Subcutaneous abdominal adipose tissue (tissue), 5 donors: ENCODE data around the gene HOXC11.

ENCODE experiments used
- H3K27ac ChIP-seq: one replicate; pipeline ENCODE4 v1.7.0; 2013; ENCODE audit warnings: low read depth, mild to moderate bottlenecking, inconsistent platforms, low read length, moderate library complexity
- H3K27me3 ChIP-seq, 5 donors: one replicate each; pipeline ENCODE4 v1.7.0; 2013; ENCODE audit warnings: low read length in 5 of 5, inconsistent platforms in 1 of 5; ENCODE audit not compliant: control insufficient read depth in 5 of 5, insufficient read depth in 4 of 5
- H3K36me3 ChIP-seq, 5 donors: one replicate each; pipeline ENCODE4 v1.7.0; 2013; ENCODE audit warnings: low read length in 5 of 5; ENCODE audit not compliant: control insufficient read depth in 5 of 5, insufficient read depth in 5 of 5
- H3K4me1 ChIP-seq, 5 donors: one replicate each; pipeline ENCODE4 v1.7.0; 2013; ENCODE audit warnings: low read length in 5 of 5, mild to moderate bottlenecking in 3 of 5, moderate library complexity in 1 of 5; ENCODE audit not compliant: control insufficient read depth in 5 of 5, insufficient read depth in 5 of 5
- H3K4me3 ChIP-seq, 5 donors: one replicate each; pipeline ENCODE4 v1.7.0; 2013; ENCODE audit warnings: low read length in 5 of 5, low read depth in 1 of 5
- H3K9ac ChIP-seq, 5 donors: one replicate each; pipeline ENCODE4 v1.7.0; 2013; ENCODE audit warnings: low read length in 5 of 5, mild to moderate bottlenecking in 4 of 5, moderate library complexity in 3 of 5
- H3K9me3 ChIP-seq, 5 donors: one replicate each; pipeline ENCODE4 v1.7.0; 2013; ENCODE audit warnings: low read length in 5 of 5; ENCODE audit not compliant: control insufficient read depth in 5 of 5
- donor health status: healthy.
- donor health status: healthy.
- donor health status: healthy.
- donor health status: healthy.
- donor health status: healthy.

The HOXC11 gene

GRCh38 chr12:53942467-53942997 lies 30.4 kb upstream of the HOXC11 start:
- Histone ChIP-seq H3K36me3 (no peaks in the 10 kb centered on the region), H3K27ac (no peak overlapping the region), H3K9ac (no peak overlapping the region), H3K4me3 (no peak overlapping the region), H3K4me1 (peaks cover 0 to 16% (median 4%) of the 10 kb centered on the region in 5 donors), H3K9me3 (no peaks in the 10 kb centered on the region), H3K27me3 (peaks cover 76 to 91% (median 85%) of the 10 kb centered on the region in 5 donors)

- no peak overlapping the region for H3K9ac ChIP-seq
- peaks cover 0 to 7% (median 0%) of the 10 kb centered on the region in 5 donors for H3K4me1 ChIP-seq
- no peaks in the 10 kb centered on the region for H3K36me3 ChIP-seq
- H3K27ac ChIP-seq, result no peak overlapping the region
- H3K9me3 ChIP-seq, result no peaks in the 10 kb centered on the region
- no peak overlapping the region for H3K4me3 ChIP-seq
- H3K27me3 ChIP-seq, result peaks cover 65 to 84% (median 78%) of the 10 kb centered on the region in 5 donors
Measured at GRCh38 chr12:53944209-53944608, 28.7 kb upstream of the HOXC11 start.

- no peaks in the 10 kb centered on the region for H3K9me3 ChIP-seq
- no peak overlapping the region for H3K9ac ChIP-seq
- no peak overlapping the region for H3K4me3 ChIP-seq
- peaks cover 0 to 5% (median 0%) of the 10 kb centered on the region in 5 donors for H3K4me1 ChIP-seq
- no peak overlapping the region for H3K27ac ChIP-seq
- peaks cover 66 to 86% (median 80%) of the 10 kb centered on the region in 5 donors for H3K27me3 ChIP-seq
- no peaks in the 10 kb centered on the region for H3K36me3 ChIP-seq
Measured at GRCh38 chr12:53944907-53945847, 27.7 kb upstream of the HOXC11 start.

GRCh38 chr12:53947743-53948142 lies 25.2 kb upstream of the HOXC11 start:
- Histone ChIP-seq H3K9ac (no peak overlapping the region), H3K27ac (no peak overlapping the region), H3K4me3 (no peak overlapping the region), H3K4me1 (peaks cover 0 to 18% (median 5%) of the 10 kb centered on the region in 5 donors), H3K9me3 (no peaks in the 10 kb centered on the region), H3K27me3 (peaks cover 70 to 90% (median 83%) of the 10 kb centered on the region in 5 donors), H3K36me3 (no peaks in the 10 kb centered on the region)

GRCh38 chr12:53948650-53949593 lies 24.0 kb upstream of the HOXC11 start:
- Histone ChIP-seq H3K27ac (no peak overlapping the region), H3K4me1 (peaks cover 0 to 30% (median 14%) of the 10 kb centered on the region in 5 donors), H3K27me3 (peaks cover 71 to 91% (median 83%) of the 10 kb centered on the region in 5 donors), H3K9me3 (no peaks in the 10 kb centered on the region), H3K36me3 (no peaks in the 10 kb centered on the region), H3K4me3 (no peak overlapping the region), H3K9ac (no peak overlapping the region)

GRCh38 chr12:53949631-53950436 lies 23.1 kb upstream of the HOXC11 start:
- H3K4me3 ChIP-seq, result no peak overlapping the region
- H3K9me3 ChIP-seq, result no peaks in the 10 kb centered on the region
- peaks cover 72 to 90% (median 81%) of the 10 kb centered on the region in 5 donors for H3K27me3 ChIP-seq
- H3K36me3 ChIP-seq, result no peaks in the 10 kb centered on the region
- no peak overlapping the region for H3K9ac ChIP-seq
- no peak overlapping the region for H3K27ac ChIP-seq
- H3K4me1 ChIP-seq, result peaks cover 0 to 33% (median 15%) of the 10 kb centered on the region in 5 donors

- Histone ChIP-seq H3K27me3 (peaks cover 72 to 88% (median 80%) of the 10 kb centered on the region in 5 donors), H3K9me3 (no peaks in the 10 kb centered on the region), H3K9ac (no peak overlapping the region), H3K36me3 (no peaks in the 10 kb centered on the region), H3K4me1 (peaks cover 0 to 32% (median 18%) of the 10 kb centered on the region in 5 donors), H3K27ac (no peak overlapping the region), H3K4me3 (no peak overlapping the region)
Measured at GRCh38 chr12:53950437-53950773, 22.5 kb upstream of the HOXC11 start.

GRCh38 chr12:53950789-53951576 lies 21.9 kb upstream of the HOXC11 start:
- Histone ChIP-seq H3K4me3 (no peak overlapping the region), H3K9me3 (no peaks in the 10 kb centered on the region), H3K9ac (no peak overlapping the region), H3K27me3 (peaks cover 72 to 88% (median 80%) of the 10 kb centered on the region in 5 donors), H3K36me3 (no peaks in the 10 kb centered on the region), H3K27ac (no peak overlapping the region), H3K4me1 (peaks cover 0 to 32% (median 18%) of the 10 kb centered on the region in 5 donors)
